PC-9 (cell line): ENCODE results near the gene CPN1.

Experiments used
- CTCF ChIP-seq: fragments of 200-600 bp; sonication (generic); conservative IDR thresholded peaks from 2 replicates; pipeline ENCODE4 v1.6.1; 2017; ENCODE audit warnings: mixed run types, antibody characterized with exemption, mild to moderate bottlenecking, moderate library complexity
- EZH2 ChIP-seq: fragments of 200-600 bp; sonication (generic); IDR thresholded peaks from 2 replicates; pipeline ENCODE4 v1.8.0; 2017; ENCODE audit warnings: antibody characterized with exemption, low read depth

GRCh38 chr10:100033766-100034418 is 47.8 kb downstream of the CPN1 start:
- TF ChIP-seq CTCF = no peak
- no peak for TF ChIP-seq EZH2
